Heart left ventricle (tissue), 13 donors: ENCODE data around the gene FKBP7.
"Not testable (repeated sequence)": the region's sequence is repeated elsewhere in the genome, so short reads cannot be mapped to it uniquely, and the experiment has no call there.

Source experiments
- POLR2A ChIP-seq, 2 donors: fragments of 450-650 bp; IDR thresholded peaks; one replicate each; pipeline ENCODE4 v1.6.1; 2017; ENCODE audit warnings: antibody characterized with exemption in 2 of 2, mild to moderate bottlenecking in 2 of 2, moderate library complexity in 2 of 2
- TF ChIP-seq, protein P1 (sequence below), 12 donors: fragments of 200-600 bp; sonication (generic) in 4 of 12; IDR thresholded peaks; one replicate each; pipeline versions ENCODE4 v1.5.0 to v1.8.0; 2018 to 2022; ENCODE audit warnings: antibody characterized with exemption in 12 of 12, mild to moderate bottlenecking in 5 of 12
- donor health status: ischemic (EF 13 %, LVEDD 7.1; RV severe dilation, severe dysfunction).
- donor health status: DM: no; HTN: yes; CAD: no.
- donor health status: DM: no; HTN: no; CAD: no.
- donor health status: ischemic (EF 25% LVEDD 6.9; RV normal size, moderate dysfunction).
- donor health status: ischemic (EF 25% LVEDD 5.7; RV mildly dilated, moderate dysfunction).
- donor health status: ischemic (EF 35%, LVEDD 5.7; RV mildly dilated, moderate dysfunction).
- donor health status: nonischemic (EF 11% LVEDD 7.7; RV severe dilation, severe dysfunction).
- donor health status: DM: yes; HTN: yes; CAD: no.
- donor health status: PGD.
- donor health status: ischemic (EF 29% LVEDD 5.4; RV normal size, mild dysfunction).
- donor health status: nonischemic (EF 23%, LVEDD 6.1; RV moderate dilation, normal function).

DNA sequence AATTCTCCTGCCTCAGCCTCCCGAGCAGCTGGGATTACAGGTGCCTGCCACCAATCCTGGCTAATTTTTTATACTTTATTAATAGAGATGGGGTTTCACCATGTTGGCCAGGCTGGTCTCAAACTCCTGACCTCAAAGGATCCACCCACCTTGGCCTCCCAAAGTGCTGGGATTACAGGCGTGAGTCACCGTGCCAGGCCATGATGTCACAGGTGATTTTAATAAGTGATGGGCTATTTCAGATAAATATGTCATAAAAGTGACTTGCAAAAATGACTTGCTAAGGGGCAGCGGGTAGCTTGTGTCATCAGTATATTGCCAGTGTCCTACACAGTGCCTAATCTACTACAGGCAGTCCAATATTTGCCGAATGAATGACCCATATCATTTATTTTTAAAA lies 7.1 kb downstream of the FKBP7 start:
- TF ChIP-seq POLR2A (IDR thresholded peaks at IDR 0.05), result not testable (repeated sequence)
- TF ChIP-seq, protein P1, sequence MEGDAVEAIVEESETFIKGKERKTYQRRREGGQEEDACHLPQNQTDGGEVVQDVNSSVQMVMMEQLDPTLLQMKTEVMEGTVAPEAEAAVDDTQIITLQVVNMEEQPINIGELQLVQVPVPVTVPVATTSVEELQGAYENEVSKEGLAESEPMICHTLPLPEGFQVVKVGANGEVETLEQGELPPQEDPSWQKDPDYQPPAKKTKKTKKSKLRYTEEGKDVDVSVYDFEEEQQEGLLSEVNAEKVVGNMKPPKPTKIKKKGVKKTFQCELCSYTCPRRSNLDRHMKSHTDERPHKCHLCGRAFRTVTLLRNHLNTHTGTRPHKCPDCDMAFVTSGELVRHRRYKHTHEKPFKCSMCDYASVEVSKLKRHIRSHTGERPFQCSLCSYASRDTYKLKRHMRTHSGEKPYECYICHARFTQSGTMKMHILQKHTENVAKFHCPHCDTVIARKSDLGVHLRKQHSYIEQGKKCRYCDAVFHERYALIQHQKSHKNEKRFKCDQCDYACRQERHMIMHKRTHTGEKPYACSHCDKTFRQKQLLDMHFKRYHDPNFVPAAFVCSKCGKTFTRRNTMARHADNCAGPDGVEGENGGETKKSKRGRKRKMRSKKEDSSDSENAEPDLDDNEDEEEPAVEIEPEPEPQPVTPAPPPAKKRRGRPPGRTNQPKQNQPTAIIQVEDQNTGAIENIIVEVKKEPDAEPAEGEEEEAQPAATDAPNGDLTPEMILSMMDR (IDR thresholded peaks at IDR 0.05), result not testable (repeated sequence)
